Effector memory CD8-positive, alpha-beta T cell (primary cell): ENCODE results near the gene ATXN1.
"Not testable (repeated sequence)": the region's sequence is repeated elsewhere in the genome, so short reads cannot be mapped to it uniquely, and the experiment has no call there.

ENCODE experiments used
- ATAC-seq: fragments of 150-1000 bp; cut with Tn5 transposase; replicated peaks from 2 replicates; pipeline ENCODE4 v1.10.0; 2021; ENCODE audit warnings: mild to moderate bottlenecking, moderate library complexity
- DNase-seq, 3 experiments: peaks; one replicate each; pipeline ENCODE4 v3.0.0; 2021
- H3K27ac Mint-ChIP-seq, 2 donors: one replicate each; pipeline ENCODE4 v1.8.0; 2022; ENCODE audit warnings: mild to moderate bottlenecking in 2 of 2, mixed read lengths in 2 of 2, moderate library complexity in 2 of 2
- H3K27me3 Mint-ChIP-seq, 2 donors: one replicate each; pipeline ENCODE4 v1.8.0; 2022; ENCODE audit warnings: mixed read lengths in 2 of 2
- H3K36me3 Mint-ChIP-seq: one replicate; pipeline ENCODE4 v1.8.0; 2022; ENCODE audit warnings: mild to moderate bottlenecking, moderate library complexity, mixed read lengths; ENCODE audit not compliant: insufficient read depth
- H3K4me1 Mint-ChIP-seq, 2 donors: one replicate each; pipeline ENCODE4 v1.8.0; 2022; ENCODE audit warnings: low read depth in 2 of 2, mixed read lengths in 2 of 2
- H3K4me3 Mint-ChIP-seq, 2 donors: one replicate each; pipeline ENCODE4 v1.8.0; 2022; ENCODE audit warnings: mild to moderate bottlenecking in 2 of 2, mixed read lengths in 2 of 2, moderate library complexity in 2 of 2
- H3K9me3 Mint-ChIP-seq, 2 donors: one replicate each; pipeline ENCODE4 v1.8.0; 2022; ENCODE audit warnings: mixed read lengths in 2 of 2

ATXN1 gene

DNA sequence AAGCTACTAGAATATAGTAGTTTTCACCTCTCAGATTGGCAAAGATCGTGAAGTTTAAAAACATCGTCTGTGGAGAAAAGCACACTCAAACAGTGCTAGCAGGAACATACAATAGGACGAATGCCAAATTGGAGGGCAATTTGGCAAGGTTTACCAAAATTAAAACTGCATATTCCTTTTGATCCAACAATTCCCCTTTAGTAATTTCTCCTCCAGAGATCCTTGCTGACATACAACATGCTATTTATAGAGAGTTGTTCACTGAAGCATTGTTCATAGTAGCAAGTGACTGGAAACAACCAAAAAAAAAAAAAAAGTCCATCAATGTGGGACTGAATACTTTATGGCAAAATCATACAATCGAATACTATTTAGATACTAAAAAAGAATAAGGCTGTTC lies 202.2 kb downstream of the ATXN1 start:
- H3K36me3 Mint-ChIP-seq = peaks cover 4% of the 10 kb centered on the region
- ATAC-seq = no peak

DNA sequence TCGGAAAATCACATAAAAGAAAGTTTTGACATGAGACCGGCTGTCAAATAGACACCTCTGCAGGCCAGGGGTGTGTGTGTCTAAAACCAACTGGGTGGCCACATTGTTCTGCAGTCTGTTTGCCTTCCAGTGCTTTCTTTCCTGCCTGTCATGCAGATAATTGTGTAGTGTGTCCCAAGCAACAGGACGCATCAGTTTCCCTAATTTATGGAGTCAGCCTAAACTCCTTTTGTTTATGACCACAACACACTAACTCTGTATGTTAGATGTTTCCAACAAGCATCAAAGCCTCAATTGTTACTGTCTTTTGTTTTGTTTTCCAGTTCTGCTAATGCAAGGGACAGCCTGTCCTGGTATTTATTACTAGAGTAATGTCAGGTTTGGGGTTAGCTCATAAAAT lies 205.7 kb downstream of the ATXN1 start:
- peaks cover 13 to 18% of the 10 kb centered on the region in 2 donors for H3K4me1 Mint-ChIP-seq
- H3K27me3 Mint-ChIP-seq = no peaks in the 10 kb centered on the region
- H3K27ac Mint-ChIP-seq = no peak overlapping the region
- no peaks in the 10 kb centered on the region for H3K9me3 Mint-ChIP-seq
- no peak for ATAC-seq
- no peak overlapping the region for H3K4me3 Mint-ChIP-seq
- peaks cover 8% of the 10 kb centered on the region for H3K36me3 Mint-ChIP-seq
- no peak for DNase-seq

More for the DNA sequence above, 202.2 kb downstream of the ATXN1 start:
- Mint-ChIP-seq H3K27ac (peak overlapping the region in 1 of 2 donors; percentile 41), H3K4me1 (peaks cover 6 to 13% of the 10 kb centered on the region in 2 donors), H3K9me3 (no peaks in the 10 kb centered on the region), H3K4me3 (no peak overlapping the region), H3K27me3 (no peaks in the 10 kb centered on the region)
- DNase-seq = no peak

DNA sequence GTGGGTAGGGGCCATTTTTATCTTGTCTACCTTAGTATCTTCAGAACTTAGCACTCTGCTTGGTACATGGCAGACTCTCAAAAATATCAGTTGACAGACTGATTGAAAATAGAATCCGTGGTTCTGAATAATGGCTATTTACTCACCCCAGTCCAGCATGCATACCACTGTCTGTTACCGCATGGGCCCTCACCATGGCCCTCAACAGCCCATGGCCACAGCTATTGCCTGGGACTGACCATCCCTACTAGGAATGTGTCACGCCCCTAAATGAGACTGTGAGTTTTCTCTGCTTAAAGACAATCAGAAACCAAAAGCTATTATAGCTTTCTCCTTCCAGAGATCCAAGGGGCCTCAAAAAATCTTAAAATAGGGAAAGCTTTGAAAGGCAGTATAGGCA lies 207.7 kb downstream of the ATXN1 start:
- H3K36me3 Mint-ChIP-seq = peaks cover 10% of the 10 kb centered on the region
- no peaks in the 10 kb centered on the region for H3K27me3 Mint-ChIP-seq
- no peak overlapping the region for H3K27ac Mint-ChIP-seq
- no peak for DNase-seq
- ATAC-seq = no peak
- peaks cover 17 to 18% of the 10 kb centered on the region in 2 donors for H3K4me1 Mint-ChIP-seq
- no peaks in the 10 kb centered on the region for H3K9me3 Mint-ChIP-seq
- H3K4me3 Mint-ChIP-seq = no peak overlapping the region

DNA sequence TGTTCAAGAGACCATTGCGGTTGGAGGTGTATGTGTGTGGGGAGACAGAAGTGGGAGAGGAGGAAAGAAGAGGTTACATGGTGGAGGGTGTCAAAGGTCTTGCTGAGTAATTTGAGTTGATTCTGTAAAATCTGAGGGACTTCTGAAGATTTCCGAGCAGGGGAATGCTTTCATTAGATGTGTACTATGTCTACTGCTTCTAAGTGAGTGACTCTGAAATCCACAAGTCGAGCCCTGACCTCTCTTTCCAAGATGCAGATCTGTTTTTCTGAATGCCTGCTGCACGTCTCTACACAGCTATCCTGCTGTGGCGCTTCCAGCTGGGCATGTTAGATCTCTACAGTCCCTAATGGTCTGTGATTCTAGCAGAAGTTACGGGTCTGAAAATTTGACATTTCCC lies 209.8 kb downstream of the ATXN1 start:
- Mint-ChIP-seq H3K9me3 (no peaks in the 10 kb centered on the region), H3K27ac (no peak overlapping the region), H3K27me3 (no peaks in the 10 kb centered on the region), H3K4me1 (peaks cover 15 to 17% of the 10 kb centered on the region in 2 donors), H3K4me3 (no peak overlapping the region), H3K36me3 (peaks cover 15% of the 10 kb centered on the region)
- DNase-seq = no peak
- ATAC-seq = no peak

DNA sequence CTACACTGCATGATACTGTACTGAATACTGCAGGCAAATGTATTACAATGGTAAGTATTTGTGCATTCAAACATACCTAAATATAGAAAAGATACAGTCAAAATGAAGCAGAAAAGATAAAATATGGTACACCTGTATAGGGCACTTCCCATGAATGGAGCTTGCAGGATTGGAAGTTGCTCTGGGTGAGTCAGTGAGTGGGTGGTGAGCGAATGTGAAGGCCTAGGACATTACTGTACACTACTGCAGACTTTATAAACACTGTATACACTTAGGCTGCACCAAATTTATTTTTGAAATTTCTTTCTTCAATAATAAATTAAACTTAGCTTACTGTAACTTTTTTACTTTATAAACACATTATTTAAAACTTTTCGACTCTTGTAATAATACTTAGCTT lies 213.1 kb downstream of the ATXN1 start:
- Mint-ChIP-seq H3K36me3 (peaks cover 21% of the 10 kb centered on the region), H3K9me3 (no peaks in the 10 kb centered on the region), H3K27ac (no peak overlapping the region), H3K4me1 (peaks cover 4 to 10% of the 10 kb centered on the region in 2 donors), H3K27me3 (no peaks in the 10 kb centered on the region), H3K4me3 (no peak overlapping the region)
- ATAC-seq (no peak), DNase-seq (no peak)

DNA sequence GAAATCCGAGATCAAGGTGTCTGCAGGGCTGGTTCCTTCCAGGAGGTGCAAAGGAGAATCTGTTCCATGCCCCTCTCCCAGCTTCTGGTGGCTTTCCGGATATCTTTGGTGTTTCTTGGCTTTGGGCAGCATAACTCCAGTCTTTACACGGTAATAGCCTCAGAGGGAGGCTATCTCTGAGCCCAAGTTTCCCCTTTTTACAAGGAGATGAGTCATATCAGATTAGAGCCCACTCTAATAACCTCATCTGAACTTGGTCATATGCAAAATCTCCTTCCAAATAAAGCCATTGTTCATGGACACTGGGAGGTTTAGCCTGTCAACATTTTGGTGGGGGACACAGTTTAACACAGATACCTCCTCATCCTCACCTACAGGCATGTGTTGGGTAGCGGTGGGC lies 213.7 kb downstream of the ATXN1 start:
- peaks cover 1 to 10% of the 10 kb centered on the region in 2 donors for H3K4me1 Mint-ChIP-seq
- no peak overlapping the region for H3K27ac Mint-ChIP-seq
- ATAC-seq (no peak), DNase-seq (no peak)
- no peaks in the 10 kb centered on the region for H3K27me3 Mint-ChIP-seq
- no peak overlapping the region for H3K4me3 Mint-ChIP-seq
- H3K36me3 Mint-ChIP-seq = peaks cover 19% of the 10 kb centered on the region
- H3K9me3 Mint-ChIP-seq = no peaks in the 10 kb centered on the region

DNA sequence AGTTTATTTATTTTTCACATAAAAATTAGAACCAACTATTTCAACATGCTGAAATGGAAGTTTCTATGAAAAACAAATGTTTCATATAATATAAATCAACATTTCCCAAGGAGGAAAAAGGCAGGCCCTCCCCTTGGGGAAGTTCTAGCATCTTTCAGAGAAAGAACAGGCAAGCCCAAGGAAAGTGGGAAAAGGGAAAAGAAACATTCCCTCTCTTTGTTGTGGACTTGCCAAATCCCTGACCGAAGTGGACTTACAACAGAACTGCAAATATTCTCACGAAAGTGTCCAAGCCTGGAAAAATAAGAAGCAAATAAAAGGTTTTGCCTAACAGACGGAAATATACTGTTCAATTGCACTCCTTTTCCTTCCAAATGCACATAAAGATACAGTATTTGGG lies 214.4 kb downstream of the ATXN1 start:
- DNase-seq (no peak), ATAC-seq (no peak)
- no peak overlapping the region for H3K27ac Mint-ChIP-seq
- H3K4me3 Mint-ChIP-seq = no peak overlapping the region
- peaks cover 1 to 10% of the 10 kb centered on the region in 2 donors for H3K4me1 Mint-ChIP-seq
- H3K9me3 Mint-ChIP-seq = no peaks in the 10 kb centered on the region
- H3K27me3 Mint-ChIP-seq = no peaks in the 10 kb centered on the region
- peaks cover 19% of the 10 kb centered on the region for H3K36me3 Mint-ChIP-seq

DNA sequence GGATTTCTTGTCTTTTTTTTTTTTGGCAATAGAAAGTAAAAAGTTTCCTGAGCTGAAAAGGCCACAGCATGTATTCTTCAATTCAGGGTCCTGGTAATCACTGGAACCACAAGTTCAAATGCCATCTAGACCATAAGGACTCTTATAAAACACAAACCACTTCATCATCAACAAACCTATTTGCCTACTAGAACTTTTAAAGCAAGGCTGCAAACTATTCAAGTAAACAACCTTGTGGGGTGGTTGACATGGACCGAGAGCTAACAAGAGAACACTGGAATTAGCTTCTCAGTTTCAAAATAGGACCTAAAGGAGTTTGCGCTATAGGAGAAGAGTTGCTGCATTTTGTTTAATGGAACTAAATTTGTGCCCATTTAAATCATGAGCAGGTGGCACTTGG lies 215.9 kb downstream of the ATXN1 start:
- Mint-ChIP-seq H3K4me3 (no peak overlapping the region), H3K36me3 (peaks cover 24% of the 10 kb centered on the region), H3K27me3 (no peaks in the 10 kb centered on the region), H3K9me3 (no peaks in the 10 kb centered on the region), H3K27ac (peak overlapping the region in 1 of 2 donors; percentile 72), H3K4me1 (peaks cover 1 to 6% of the 10 kb centered on the region in 2 donors)
- ATAC-seq (no peak), DNase-seq (no peak)

DNA sequence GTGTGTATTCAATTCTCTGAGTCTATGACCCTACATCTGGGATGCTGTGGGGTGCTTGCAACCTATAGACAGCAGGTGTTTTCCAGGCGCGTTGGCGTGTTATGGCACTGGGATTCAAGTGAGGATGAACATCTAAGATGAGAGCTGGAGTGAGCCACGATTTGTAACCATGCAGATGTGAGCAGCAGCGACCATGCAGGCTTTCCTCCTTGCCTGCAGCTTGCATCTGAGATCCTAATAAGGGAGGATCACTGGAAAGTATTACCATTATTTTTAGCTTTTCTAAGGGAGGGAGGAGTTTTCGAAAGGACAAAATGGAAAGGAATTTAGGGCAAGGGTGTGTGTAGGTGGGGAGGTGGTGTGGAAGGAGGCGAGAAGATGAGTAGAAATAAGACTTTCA lies 216.7 kb downstream of the ATXN1 start:
- ATAC-seq = no peak
- peak overlapping the region in 1 of 2 donors; percentile 52 for H3K27ac Mint-ChIP-seq
- no peaks in the 10 kb centered on the region for H3K27me3 Mint-ChIP-seq
- no peak overlapping the region for H3K4me3 Mint-ChIP-seq
- H3K9me3 Mint-ChIP-seq = no peaks in the 10 kb centered on the region
- no peak for DNase-seq
- H3K4me1 Mint-ChIP-seq = peaks cover 3 to 6% of the 10 kb centered on the region in 2 donors
- H3K36me3 Mint-ChIP-seq = peaks cover 22% of the 10 kb centered on the region

DNA sequence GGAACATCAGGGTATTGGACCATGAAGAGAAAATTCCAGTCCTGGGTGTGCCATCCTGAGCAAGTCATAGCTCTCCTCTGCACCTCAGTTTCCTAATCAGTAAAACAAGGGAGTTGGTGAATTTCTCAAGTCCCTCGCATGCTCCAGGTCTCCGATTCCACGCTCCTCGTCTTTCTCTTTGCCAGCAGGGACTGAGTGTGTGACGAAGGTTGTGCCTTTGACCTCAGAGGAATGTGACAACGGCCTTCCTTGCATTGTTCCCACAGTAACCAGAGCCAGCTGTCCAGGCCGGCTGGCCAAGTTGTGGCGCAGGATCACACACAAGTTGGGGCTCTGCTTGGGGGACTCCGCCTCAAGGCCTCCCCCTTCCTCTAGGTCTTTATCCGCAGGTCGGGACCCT lies 217.3 kb downstream of the ATXN1 start:
- Mint-ChIP-seq H3K27ac (no peak overlapping the region), H3K4me1 (peaks cover 4 to 7% of the 10 kb centered on the region in 2 donors), H3K4me3 (no peak overlapping the region), H3K27me3 (no peaks in the 10 kb centered on the region), H3K9me3 (no peaks in the 10 kb centered on the region), H3K36me3 (peaks cover 19% of the 10 kb centered on the region)
- DNase-seq (no peak), ATAC-seq (no peak)

DNA sequence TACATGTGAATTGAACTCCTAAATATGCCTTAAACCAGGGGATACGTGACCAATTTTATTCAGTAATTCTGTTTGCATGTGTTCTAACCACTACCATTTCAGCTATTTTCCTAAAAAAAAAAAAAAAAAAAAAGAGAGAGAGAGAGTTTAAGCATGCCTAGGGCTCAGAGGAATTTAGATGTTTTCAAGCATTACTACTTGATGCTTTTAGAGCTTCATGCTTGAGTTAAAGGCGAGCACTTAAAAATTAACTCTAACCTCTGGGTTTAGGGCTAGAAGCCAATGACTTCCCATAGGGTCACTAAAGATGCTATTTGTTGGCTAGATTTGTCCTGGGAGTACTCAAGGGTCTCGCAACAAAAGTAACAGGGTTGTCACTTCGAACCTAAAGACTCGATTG lies 217.7 kb downstream of the ATXN1 start:
- H3K9me3 Mint-ChIP-seq = no peaks in the 10 kb centered on the region
- H3K27ac Mint-ChIP-seq = no peak overlapping the region
- H3K4me3 Mint-ChIP-seq = no peak overlapping the region
- ATAC-seq (no peak), DNase-seq (no peak)
- H3K4me1 Mint-ChIP-seq = peaks cover 6 to 7% of the 10 kb centered on the region in 2 donors
- H3K27me3 Mint-ChIP-seq = no peaks in the 10 kb centered on the region
- H3K36me3 Mint-ChIP-seq = peaks cover 19% of the 10 kb centered on the region

DNA sequence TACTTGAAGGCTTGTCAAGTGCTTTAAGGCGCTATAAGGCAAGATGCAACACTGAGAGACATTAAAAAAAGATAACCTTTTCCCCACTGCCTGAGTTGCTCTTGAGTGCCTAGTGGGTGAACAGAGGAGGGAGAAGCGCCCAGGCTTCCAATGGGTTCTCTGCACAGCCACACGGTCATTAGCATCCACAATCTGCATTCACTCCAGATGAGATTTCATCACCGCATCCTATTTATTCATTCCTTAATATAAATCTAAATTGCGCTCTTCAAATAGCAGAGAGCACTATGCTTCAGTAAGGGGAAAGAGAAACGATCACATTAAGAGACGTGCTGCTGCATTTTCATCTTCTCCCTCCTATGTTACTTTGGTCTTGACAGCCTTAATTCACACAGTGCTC lies 219.2 kb downstream of the ATXN1 start:
- H3K4me1 Mint-ChIP-seq = peaks cover 7 to 8% of the 10 kb centered on the region in 2 donors
- no peak overlapping the region for H3K27ac Mint-ChIP-seq
- no peak overlapping the region for H3K4me3 Mint-ChIP-seq
- no peaks in the 10 kb centered on the region for H3K9me3 Mint-ChIP-seq
- ATAC-seq (no peak), DNase-seq (no peak)
- H3K27me3 Mint-ChIP-seq = no peaks in the 10 kb centered on the region
- peaks cover 15% of the 10 kb centered on the region for H3K36me3 Mint-ChIP-seq

DNA sequence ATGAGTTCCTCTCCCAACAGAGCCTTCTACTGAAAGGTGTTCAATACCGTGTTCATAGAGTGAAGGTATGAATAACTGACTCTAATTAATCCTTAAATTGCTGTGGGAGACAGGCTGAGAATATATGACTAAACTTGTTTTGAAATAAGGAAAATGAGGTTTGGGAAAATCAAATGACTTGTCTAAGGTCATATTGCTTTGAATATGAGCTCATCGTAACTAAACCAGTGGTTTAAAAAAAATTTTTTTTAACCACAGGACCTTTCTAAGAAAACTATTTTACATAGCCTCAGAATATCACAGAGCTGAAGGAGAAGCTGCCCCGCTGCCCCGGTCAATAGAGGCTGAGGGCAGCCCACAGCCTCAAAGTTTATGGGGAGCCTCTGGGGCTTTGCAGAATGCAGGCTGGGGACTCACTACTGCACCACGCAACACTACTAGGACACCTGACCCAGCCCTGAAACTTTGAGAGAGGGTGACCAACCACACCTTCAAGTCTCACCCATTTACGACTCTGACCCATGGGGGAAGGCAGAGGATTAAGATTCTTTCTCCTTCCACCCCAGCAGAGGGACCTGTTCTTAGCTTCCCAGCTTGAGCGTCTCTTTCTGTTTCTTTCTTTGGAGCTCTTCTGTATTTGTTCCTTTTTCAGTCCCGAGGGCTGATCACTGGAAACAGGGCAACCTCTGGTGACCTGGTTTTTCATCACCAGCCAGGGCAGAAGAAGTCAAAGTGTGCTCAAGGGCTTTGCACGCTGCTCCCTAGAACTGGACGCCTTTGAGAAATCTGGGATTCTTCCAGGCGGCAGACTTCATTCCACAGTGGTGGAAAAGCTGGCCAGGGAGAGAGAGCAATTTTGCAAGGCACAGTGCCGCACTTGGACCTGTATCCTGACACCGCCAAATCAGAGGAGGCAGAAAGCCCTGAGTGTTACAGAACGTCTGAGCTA lies 220.2 kb downstream of the ATXN1 start:
- peaks cover 7 to 8% of the 10 kb centered on the region in 2 donors for H3K4me1 Mint-ChIP-seq
- H3K27ac Mint-ChIP-seq = peak overlapping the region in 1 of 2 donors; percentile 6
- no peaks in the 10 kb centered on the region for H3K27me3 Mint-ChIP-seq
- no peak for ATAC-seq
- no peaks in the 10 kb centered on the region for H3K9me3 Mint-ChIP-seq
- no peak for DNase-seq
- no peak overlapping the region for H3K4me3 Mint-ChIP-seq
- peaks cover 15% of the 10 kb centered on the region for H3K36me3 Mint-ChIP-seq

DNA sequence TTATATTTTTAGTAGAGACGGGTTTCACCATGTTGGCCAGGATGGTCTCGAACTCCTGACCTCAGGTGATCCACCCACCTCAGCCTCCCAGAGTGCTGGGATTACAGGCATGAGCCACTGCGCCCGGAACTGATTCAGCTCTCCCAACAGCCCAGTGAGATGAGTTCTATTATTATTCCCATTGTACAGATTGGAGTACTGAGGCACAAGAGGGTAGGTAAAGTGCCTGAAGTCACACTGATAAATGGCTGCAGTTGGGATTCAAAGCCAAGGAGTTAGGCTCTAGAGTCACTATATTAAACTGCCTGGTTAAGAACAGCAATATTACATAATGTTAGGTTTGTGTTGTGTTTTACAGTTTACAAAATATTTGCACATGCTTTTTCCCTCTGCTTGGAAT lies 220.9 kb downstream of the ATXN1 start:
- H3K9me3 Mint-ChIP-seq, H3K4me1 Mint-ChIP-seq, ATAC-seq, H3K4me3 Mint-ChIP-seq, H3K27me3 Mint-ChIP-seq, DNase-seq: not testable (repeated sequence)
- Mint-ChIP-seq H3K36me3 (peaks cover 15% of the 10 kb centered on the region), H3K27ac (peak overlapping the region in 1 of 2 donors; percentile 6)
